OCI-LY1 (cell line): ENCODE results near the gene CACNA1C.

Experiments used
- H2AFZ ChIP-seq: fragments of 200-600 bp; sonication (generic), shearing (Covaris generic); 2 replicates; pipeline ENCODE4 v1.6.0; 2014; ENCODE audit warnings: antibody characterized with exemption, mild to moderate bottlenecking, low read length
- H3F3A ChIP-seq: fragments of 200-600 bp; sonication (generic), shearing (Covaris generic); 2 replicates; pipeline ENCODE4 v1.6.0; 2014; ENCODE audit warnings: mild to moderate bottlenecking, antibody characterized with exemption, low read length, moderate library complexity; ENCODE audit not compliant: insufficient read depth
- H3K27ac ChIP-seq: fragments of 200-600 bp; sonication (generic); 2 replicates; pipeline ENCODE4 v1.5.1; 2014; ENCODE audit warnings: low read length, mixed run types, mild to moderate bottlenecking, low read depth; ENCODE audit not compliant: poor library complexity, severe bottlenecking
- H3K27me3 ChIP-seq: fragments of 200-600 bp; sonication (generic); 2 replicates; pipeline ENCODE4 v1.6.0; 2014; ENCODE audit warnings: antibody characterized with exemption, mild to moderate bottlenecking, low read length, moderate library complexity; ENCODE audit not compliant: insufficient read depth
- H3K36me3 ChIP-seq: fragments of 200-600 bp; sonication (generic); 2 replicates; pipeline ENCODE4 v1.6.1; 2014; ENCODE audit warnings: mild to moderate bottlenecking, antibody characterized with exemption, low read length, moderate library complexity, mixed read lengths; ENCODE audit not compliant: insufficient read depth
- H3K4me1 ChIP-seq: fragments of 200-600 bp; sonication (generic); 2 replicates; pipeline ENCODE4 v1.5.1; 2014; ENCODE audit warnings: mild to moderate bottlenecking, low read length, moderate library complexity; ENCODE audit not compliant: insufficient read depth, severe bottlenecking
- H3K4me2 ChIP-seq: fragments of 200-600 bp; sonication (generic), shearing (Covaris generic); 2 replicates; pipeline ENCODE4 v1.6.1; 2014; ENCODE audit warnings: low read length
- H3K4me3 ChIP-seq: fragments of 200-600 bp; sonication (generic); 2 replicates; pipeline ENCODE4 v1.5.1; 2014; ENCODE audit warnings: low read length, low read depth, mild to moderate bottlenecking, mixed read lengths; ENCODE audit not compliant: poor library complexity, severe bottlenecking
- H3K79me2 ChIP-seq: fragments of 200-600 bp; shearing (Covaris generic); 2 replicates; pipeline ENCODE4 v1.6.1; 2016; ENCODE audit warnings: mixed run types, low read length, mixed read lengths; ENCODE audit not compliant: insufficient read depth
- H3K9ac ChIP-seq: fragments of 200-600 bp; sonication (generic), shearing (Covaris generic); 2 replicates; pipeline ENCODE4 v1.6.1; 2014; ENCODE audit warnings: mild to moderate bottlenecking, low read length, mixed read lengths
- H3K9me2 ChIP-seq: fragments of 200-600 bp; sonication (generic), shearing (Covaris generic); 2 replicates; pipeline ENCODE4 v1.6.1; 2014; ENCODE audit warnings: low read depth, mild to moderate bottlenecking, low read length, mixed read lengths
- H3K9me3 ChIP-seq: fragments of 200-600 bp; shearing (Covaris generic); 2 replicates; pipeline ENCODE4 v1.6.1; 2014; ENCODE audit warnings: low read length, mixed read lengths
- H4K20me1 ChIP-seq: fragments of 200-600 bp; sonication (generic), shearing (Covaris generic); 2 replicates; pipeline ENCODE4 v1.6.0; 2016; ENCODE audit warnings: mild to moderate bottlenecking, low read length; ENCODE audit not compliant: insufficient read depth
- EZH2 ChIP-seq: fragments of 200-600 bp; sonication (generic), shearing (Covaris generic); IDR thresholded peaks from 2 replicates; pipeline ENCODE4 v1.8.0; 2017; ENCODE audit warnings: borderline replicate concordance, mixed run types, mild to moderate bottlenecking, antibody characterized with exemption, low read length, moderate library complexity, mixed read lengths
- TF ChIP-seq, protein P1 (sequence below): fragments of 200-600 bp; sonication (generic), shearing (Covaris generic); IDR thresholded peaks from 2 replicates; pipeline ENCODE4 v1.5.1; 2017; ENCODE audit warnings: mild to moderate bottlenecking, antibody characterized with exemption, low read length, moderate library complexity, mixed read lengths

Gene CACNA1C

DNA sequence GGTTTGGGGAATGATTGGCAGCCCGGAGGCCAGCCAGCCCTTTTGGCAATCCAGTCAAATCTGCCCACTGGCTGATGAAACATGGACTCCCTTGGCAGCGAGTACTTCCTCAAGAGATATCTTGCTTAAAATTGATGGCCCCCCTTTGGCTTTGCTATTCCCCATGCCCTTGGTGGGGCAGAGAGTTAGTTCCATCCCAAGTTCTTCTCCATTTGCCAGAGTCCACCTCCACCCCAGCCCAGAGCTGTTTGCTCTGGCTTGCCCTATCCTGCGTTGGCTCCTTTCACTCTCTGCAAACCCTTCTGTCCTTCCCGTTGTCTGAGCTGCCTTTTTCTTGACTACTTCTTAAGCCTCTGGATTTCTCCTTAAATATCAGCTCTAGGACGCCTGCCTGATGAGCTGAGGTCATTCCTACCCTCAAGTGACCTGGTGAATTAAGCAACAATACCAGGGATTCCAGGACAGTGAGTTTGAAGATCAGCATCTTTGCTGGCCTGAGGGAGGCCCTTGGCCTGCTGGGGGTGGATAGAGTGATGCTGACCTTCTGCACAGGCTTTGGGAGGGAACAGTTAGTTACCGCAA is 212.0 kb downstream of the CACNA1C start:
- no peaks in the 10 kb centered on the region for H3K36me3 ChIP-seq
- no peaks in the 10 kb centered on the region for H3F3A ChIP-seq
- no peaks in the 10 kb centered on the region for H3K9me3 ChIP-seq
- H3K27ac ChIP-seq, result no peak overlapping the region
- H3K4me2 ChIP-seq, result no peak overlapping the region
- H3K4me1 ChIP-seq, result peaks cover 19% of the 10 kb centered on the region
- H4K20me1 ChIP-seq, result no peaks in the 10 kb centered on the region
- H3K27me3 ChIP-seq, result no peaks in the 10 kb centered on the region
- H3K9ac ChIP-seq, result no peak overlapping the region
- no peaks in the 10 kb centered on the region for H3K9me2 ChIP-seq
- no peak overlapping the region for H3K4me3 ChIP-seq
- no peaks in the 10 kb centered on the region for H3K79me2 ChIP-seq
- H2AFZ ChIP-seq, result no peak overlapping the region
- no peak for TF ChIP-seq EZH2

- H3K36me3 ChIP-seq, result no peaks in the 10 kb centered on the region
- H3K9me3 ChIP-seq, result no peaks in the 10 kb centered on the region
- H3K9ac ChIP-seq, result no peak overlapping the region
- no peaks in the 10 kb centered on the region for H3K27me3 ChIP-seq
- no peaks in the 10 kb centered on the region for H3K9me2 ChIP-seq
- H3K79me2 ChIP-seq, result no peaks in the 10 kb centered on the region
- H3F3A ChIP-seq, result no peaks in the 10 kb centered on the region
- peaks cover 10% of the 10 kb centered on the region for H3K4me1 ChIP-seq
- no peak overlapping the region for H3K4me3 ChIP-seq
- no peak overlapping the region for H2AFZ ChIP-seq
- H4K20me1 ChIP-seq, result no peaks in the 10 kb centered on the region
- TF ChIP-seq, protein P1, sequence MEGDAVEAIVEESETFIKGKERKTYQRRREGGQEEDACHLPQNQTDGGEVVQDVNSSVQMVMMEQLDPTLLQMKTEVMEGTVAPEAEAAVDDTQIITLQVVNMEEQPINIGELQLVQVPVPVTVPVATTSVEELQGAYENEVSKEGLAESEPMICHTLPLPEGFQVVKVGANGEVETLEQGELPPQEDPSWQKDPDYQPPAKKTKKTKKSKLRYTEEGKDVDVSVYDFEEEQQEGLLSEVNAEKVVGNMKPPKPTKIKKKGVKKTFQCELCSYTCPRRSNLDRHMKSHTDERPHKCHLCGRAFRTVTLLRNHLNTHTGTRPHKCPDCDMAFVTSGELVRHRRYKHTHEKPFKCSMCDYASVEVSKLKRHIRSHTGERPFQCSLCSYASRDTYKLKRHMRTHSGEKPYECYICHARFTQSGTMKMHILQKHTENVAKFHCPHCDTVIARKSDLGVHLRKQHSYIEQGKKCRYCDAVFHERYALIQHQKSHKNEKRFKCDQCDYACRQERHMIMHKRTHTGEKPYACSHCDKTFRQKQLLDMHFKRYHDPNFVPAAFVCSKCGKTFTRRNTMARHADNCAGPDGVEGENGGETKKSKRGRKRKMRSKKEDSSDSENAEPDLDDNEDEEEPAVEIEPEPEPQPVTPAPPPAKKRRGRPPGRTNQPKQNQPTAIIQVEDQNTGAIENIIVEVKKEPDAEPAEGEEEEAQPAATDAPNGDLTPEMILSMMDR, result no peak
- TF ChIP-seq EZH2, result no peak
- H3K4me2 ChIP-seq, result no peak overlapping the region
- no peak overlapping the region for H3K27ac ChIP-seq
These were observed 212.8 kb downstream of the CACNA1C start for GRCh38 chr12:2265461-2266167.

- Histone ChIP-seq H3K9me2 (no peaks in the 10 kb centered on the region), H3K27me3 (no peaks in the 10 kb centered on the region), H3K36me3 (no peaks in the 10 kb centered on the region), H3K9ac (no peak overlapping the region), H3K9me3 (no peaks in the 10 kb centered on the region), H3K4me1 (peaks cover 3% of the 10 kb centered on the region), H3K79me2 (no peaks in the 10 kb centered on the region), H3K27ac (no peak overlapping the region), H3K4me3 (no peak overlapping the region), H3K4me2 (no peak overlapping the region), H4K20me1 (no peaks in the 10 kb centered on the region), H3F3A (no peaks in the 10 kb centered on the region), H2AFZ (no peak overlapping the region)
- TF ChIP-seq, protein P1, result no peak
- TF ChIP-seq EZH2, result no peak
These were observed 214.2 kb downstream of the CACNA1C start for GRCh38 chr12:2266666-2267620.
